OCI-LY3 (cell line): ENCODE measurements around the gene TMEM229A.

Source experiments
- H2AFZ ChIP-seq: fragments of 200-600, 300-600 bp; shearing (Covaris generic); 2 replicates; pipeline ENCODE4 v1.6.0; 2014; ENCODE audit warnings: antibody characterized with exemption, low read depth, low read length
- H3K27ac ChIP-seq: fragments of 200-600, 300-600 bp; sonication (generic); 2 replicates; pipeline ENCODE4 v1.5.1; 2014; ENCODE audit warnings: mild to moderate bottlenecking, low read length, moderate library complexity, mixed read lengths
- H3K27me3 ChIP-seq: fragments of 200-600, 300-600 bp; sonication (generic); 2 replicates; pipeline ENCODE4 v1.6.1; 2014; ENCODE audit warnings: low read depth, low read length, mixed read lengths
- H3K36me3 ChIP-seq: fragments of 200-600, 300-600 bp; sonication (generic); replicated peaks from 2 replicates; pipeline ENCODE3; 2014; ENCODE audit warnings: low read depth, low read length, mixed read lengths
- H3K4me1 ChIP-seq: fragments of 300-600, 200-600 bp; sonication (generic); 2 replicates; pipeline ENCODE4 v1.6.1; 2014; ENCODE audit warnings: low read length, mixed read lengths
- H3K4me2 ChIP-seq: fragments of 200-600, 300-600 bp; sonication (generic); 2 replicates; pipeline ENCODE4 v1.6.1; 2014; ENCODE audit warnings: low read length, mixed read lengths
- H3K4me3 ChIP-seq: fragments of 300-600, 200-600 bp; sonication (generic); 2 replicates; pipeline ENCODE4 v1.5.1; 2014; ENCODE audit warnings: antibody characterized with exemption, mild to moderate bottlenecking, low read length, moderate library complexity
- H3K79me2 ChIP-seq: fragments of 300-600, 200-600 bp; shearing (Covaris generic); 2 replicates; pipeline ENCODE4 v1.6.1; 2014; ENCODE audit warnings: mild to moderate bottlenecking, low read length, mixed read lengths
- H3K9ac ChIP-seq: fragments of 300-600, 200-600 bp; shearing (Covaris generic); 2 replicates; pipeline ENCODE4 v1.6.0; 2014; ENCODE audit warnings: mild to moderate bottlenecking, low read length, moderate library complexity
- H3K9me3 ChIP-seq: fragments of 200-600, 300-600 bp; shearing (Covaris generic); 2 replicates; pipeline ENCODE4 v1.6.1; 2014; ENCODE audit warnings: low read length, mixed read lengths; ENCODE audit not compliant: insufficient read depth
- H4K20me1 ChIP-seq: fragments of 200-600, 300-600 bp; sonication (generic); 2 replicates; pipeline ENCODE4 v1.6.1; 2016; ENCODE audit warnings: low read length, mixed read lengths; ENCODE audit not compliant: insufficient read depth
- EZH2phosphoT487 ChIP-seq: fragments of 200-600 bp; shearing (Covaris generic); IDR thresholded peaks from 2 replicates; pipeline ENCODE4 v1.6.1; 2018; ENCODE audit warnings: antibody characterized with exemption, mixed run types, low read depth
- TF ChIP-seq, protein P1 (sequence below): fragments of 200-600, 300-600 bp; sonication (generic); IDR thresholded peaks from 2 replicates; pipeline ENCODE4 v1.5.1; 2014; ENCODE audit warnings: antibody characterized with exemption, low read length, low read depth

Gene TMEM229A

DNA sequence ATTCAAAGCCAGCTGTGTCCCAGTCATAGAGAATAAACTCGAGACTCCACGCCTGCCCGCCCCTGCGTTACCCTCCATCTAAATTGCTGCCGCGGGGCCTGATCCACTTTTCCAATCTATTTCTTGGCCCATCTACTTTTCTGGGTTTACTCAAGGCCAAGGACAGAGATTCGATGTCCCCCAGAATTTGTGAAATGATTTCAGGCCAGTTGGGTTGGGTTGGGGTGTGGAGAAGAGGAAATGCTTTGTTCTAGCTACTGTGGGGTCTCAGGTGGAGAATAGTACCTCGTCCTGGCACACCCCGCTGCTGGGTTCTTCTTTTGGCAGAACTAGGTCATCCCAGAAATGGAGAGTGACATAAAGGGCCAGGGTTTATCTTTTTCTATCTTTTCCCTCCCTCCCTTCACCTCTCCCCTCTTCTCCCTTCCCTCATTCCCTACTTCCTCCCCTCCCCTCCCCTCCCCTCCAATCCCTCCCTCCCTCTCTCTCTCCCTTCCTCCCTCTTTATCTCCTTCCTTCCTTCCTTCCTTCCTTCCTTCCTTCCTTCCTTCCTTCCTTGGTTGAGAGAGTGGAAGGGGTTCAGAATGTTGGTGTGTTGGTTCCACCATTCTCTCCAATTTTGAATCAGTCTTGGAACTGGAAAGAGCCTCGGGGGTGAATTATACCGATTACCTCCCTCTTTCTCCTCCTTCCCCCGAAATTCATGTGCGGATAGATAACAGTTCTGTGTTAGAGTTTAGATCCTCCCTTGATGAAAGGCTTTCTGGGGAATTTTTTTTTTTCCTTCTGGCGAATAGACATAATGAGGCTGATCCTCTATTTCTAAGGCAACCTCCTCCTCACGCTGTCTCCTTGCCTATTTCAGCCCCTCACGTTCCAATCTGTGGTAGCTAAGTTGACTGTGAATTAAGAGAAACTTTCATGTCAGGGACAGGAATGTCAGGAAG is 1.2 kb upstream of the TMEM229A start:
- Histone ChIP-seq H3K9me3 (no peaks in the 10 kb centered on the region), H3K4me1 (no peaks in the 10 kb centered on the region), H3K27me3 (no peaks in the 10 kb centered on the region), H4K20me1 (no peaks in the 10 kb centered on the region), H3K36me3 (no peaks in the 10 kb centered on the region), H2AFZ (no peak overlapping the region), H3K4me2 (no peak overlapping the region), H3K79me2 (no peaks in the 10 kb centered on the region), H3K9ac (no peak overlapping the region), H3K4me3 (no peak overlapping the region), H3K27ac (no peak overlapping the region)
- TF ChIP-seq, protein P1, sequence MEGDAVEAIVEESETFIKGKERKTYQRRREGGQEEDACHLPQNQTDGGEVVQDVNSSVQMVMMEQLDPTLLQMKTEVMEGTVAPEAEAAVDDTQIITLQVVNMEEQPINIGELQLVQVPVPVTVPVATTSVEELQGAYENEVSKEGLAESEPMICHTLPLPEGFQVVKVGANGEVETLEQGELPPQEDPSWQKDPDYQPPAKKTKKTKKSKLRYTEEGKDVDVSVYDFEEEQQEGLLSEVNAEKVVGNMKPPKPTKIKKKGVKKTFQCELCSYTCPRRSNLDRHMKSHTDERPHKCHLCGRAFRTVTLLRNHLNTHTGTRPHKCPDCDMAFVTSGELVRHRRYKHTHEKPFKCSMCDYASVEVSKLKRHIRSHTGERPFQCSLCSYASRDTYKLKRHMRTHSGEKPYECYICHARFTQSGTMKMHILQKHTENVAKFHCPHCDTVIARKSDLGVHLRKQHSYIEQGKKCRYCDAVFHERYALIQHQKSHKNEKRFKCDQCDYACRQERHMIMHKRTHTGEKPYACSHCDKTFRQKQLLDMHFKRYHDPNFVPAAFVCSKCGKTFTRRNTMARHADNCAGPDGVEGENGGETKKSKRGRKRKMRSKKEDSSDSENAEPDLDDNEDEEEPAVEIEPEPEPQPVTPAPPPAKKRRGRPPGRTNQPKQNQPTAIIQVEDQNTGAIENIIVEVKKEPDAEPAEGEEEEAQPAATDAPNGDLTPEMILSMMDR = no peak
- no peak for TF ChIP-seq EZH2phosphoT487

- Histone ChIP-seq H3K27me3 (no peaks in the 10 kb centered on the region), H3K36me3 (no peaks in the 10 kb centered on the region), H4K20me1 (no peaks in the 10 kb centered on the region), H3K79me2 (no peaks in the 10 kb centered on the region), H2AFZ (no peak overlapping the region), H3K9ac (no peak overlapping the region), H3K4me3 (no peak overlapping the region), H3K4me2 (no peak overlapping the region), H3K4me1 (no peaks in the 10 kb centered on the region), H3K9me3 (no peaks in the 10 kb centered on the region), H3K27ac (no peak overlapping the region)
- no peak for TF ChIP-seq EZH2phosphoT487
- TF ChIP-seq, protein P1 = no peak
Observed at GRCh38 chr7:124033095-124033806, 384 bp upstream of the TMEM229A start.

DNA sequence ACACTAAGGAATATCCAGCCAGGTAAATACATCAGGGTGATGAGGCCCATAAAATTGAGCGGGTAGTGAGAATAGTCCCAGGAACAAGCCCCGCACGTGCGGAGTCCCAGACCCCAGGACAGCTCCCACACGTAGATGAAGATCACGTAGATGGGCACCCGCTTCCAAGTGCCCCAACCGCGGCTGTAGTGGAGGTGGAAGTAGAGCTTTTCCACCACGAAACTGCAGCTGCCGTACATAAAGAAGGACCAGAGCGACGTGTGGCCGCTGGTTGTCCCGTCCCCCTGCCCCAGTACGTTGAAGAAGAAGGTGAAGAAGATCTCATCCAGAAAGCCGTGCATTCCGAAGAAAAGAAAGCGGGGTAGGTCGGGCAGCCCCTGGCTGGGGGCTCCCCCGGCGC is 948 bp downstream of the TMEM229A start:
- Histone ChIP-seq H3K4me2 (no peak overlapping the region), H4K20me1 (no peaks in the 10 kb centered on the region)

More for the DNA sequence above, 948 bp downstream of the TMEM229A start:
- Histone ChIP-seq H3K4me1 (no peaks in the 10 kb centered on the region), H3K79me2 (no peaks in the 10 kb centered on the region), H2AFZ (no peak overlapping the region), H3K9me3 (no peaks in the 10 kb centered on the region), H3K9ac (no peak overlapping the region), H3K27me3 (no peaks in the 10 kb centered on the region), H3K27ac (no peak overlapping the region), H3K36me3 (no peaks in the 10 kb centered on the region), H3K4me3 (no peak overlapping the region)
- no peak for TF ChIP-seq EZH2phosphoT487
- TF ChIP-seq, protein P1 = no peak
